Suppressor macrophage treated with lipopolysaccharide for 1 hour (primary cell): Measurements from ENCODE around the gene UCN2.
"Not testable (repeated sequence)": the region's sequence is repeated elsewhere in the genome, so short reads cannot be mapped to it uniquely, and the experiment has no call there.

Experiments
- DNase-seq, 3 donors: peaks; one replicate each; pipeline ENCODE4 v3.0.0-alpha.2; 2020 to 2022

The UCN2 gene

GRCh38 chr3:48560648-48561018 lies 2.9 kb downstream of the UCN2 start:
- DNase-seq, result peak in 2 of 3 donors; percentile 15 to 35

- peak; percentile 87 to 91 (median 88) for DNase-seq
These were observed 5.0 kb downstream of the UCN2 start for GRCh38 chr3:48558493-48559134.

GRCh38 chr3:48556796-48557626 lies 6.6 kb downstream of the UCN2 start, which contains the start of gene PFKFB4:
Gene PFKFB4 (minus strand): TSS chr3:48556803. CDS start chr3:48556777, 26 bp downstream.
- peak; percentile 98 to 99 (median 99) for DNase-seq

- DNase-seq, result no peak
These were observed 7.4 kb downstream of the UCN2 start for GRCh38 chr3:48555949-48556795.

- no peak for DNase-seq
These were observed 8.2 kb downstream of the UCN2 start for GRCh38 chr3:48555231-48555948.

GRCh38 chr3:48553886-48554845 lies 9.4 kb downstream of the UCN2 start:
- no peak for DNase-seq

GRCh38 chr3:48553361-48553760 lies 10.2 kb downstream of the UCN2 start:
- DNase-seq, result no peak

- DNase-seq, result no peak
These were observed 11.2 kb downstream of the UCN2 start for GRCh38 chr3:48552111-48552951.

- not testable (repeated sequence) for DNase-seq
These were observed 11.9 kb downstream of the UCN2 start for GRCh38 chr3:48551651-48552050.

GRCh38 chr3:48548729-48549705 lies 14.6 kb downstream of the UCN2 start:
- peak; percentile 92 to 95 (median 94) for DNase-seq

GRCh38 chr3:48548126-48548525 lies 15.5 kb downstream of the UCN2 start:
- DNase-seq, result no peak

- DNase-seq, result peak in 1 of 3 donors; percentile 36
These were observed 17.3 kb downstream of the UCN2 start for GRCh38 chr3:48546203-48546829.

GRCh38 chr3:48544141-48544540 lies 19.4 kb downstream of the UCN2 start:
- peak; percentile 56 to 81 (median 73) for DNase-seq

- peak; percentile 77 to 87 (median 86) for DNase-seq
These were observed 20.2 kb downstream of the UCN2 start for GRCh38 chr3:48543271-48543866.

- no peak for DNase-seq
These were observed 25.1 kb downstream of the UCN2 start for GRCh38 chr3:48538451-48538850.

GRCh38 chr3:48536785-48537184 lies 26.8 kb downstream of the UCN2 start:
- DNase-seq, result no peak

GRCh38 chr3:48536116-48536515 lies 27.5 kb downstream of the UCN2 start:
- no peak for DNase-seq

GRCh38 chr3:48535578-48535977 lies 28.0 kb downstream of the UCN2 start:
- no peak for DNase-seq
